ENCODE data around the gene MAGEA9B.

DNA sequence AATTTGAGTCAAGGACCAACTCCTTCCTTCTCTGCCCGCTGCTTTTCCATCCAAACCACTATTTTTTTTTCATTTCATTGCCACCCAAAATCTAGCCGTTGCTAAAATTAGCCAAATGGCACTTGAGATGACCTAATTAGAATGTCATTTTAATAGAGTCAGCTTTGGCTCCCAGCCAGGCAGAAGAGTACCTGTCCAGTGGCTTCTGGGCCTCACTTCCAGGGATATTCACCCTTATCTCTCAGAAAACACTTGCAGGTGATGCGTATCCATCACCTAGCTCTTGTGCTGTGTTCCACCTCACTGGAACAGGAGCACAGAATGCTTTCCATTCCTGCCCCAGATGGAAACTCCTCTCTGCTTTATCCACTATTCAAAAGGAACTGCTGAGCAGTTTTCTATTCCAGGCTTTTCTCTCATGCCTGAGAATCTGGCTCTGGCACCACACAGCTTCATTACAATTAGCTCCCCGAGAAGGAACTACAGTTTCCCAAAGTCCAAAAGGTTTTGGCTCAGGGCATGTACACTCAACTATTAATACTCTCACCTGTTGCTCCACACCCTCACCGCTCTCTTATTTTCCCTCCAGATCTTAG, 18.5 kb downstream of the MAGEA9B start:
- TF ChIP-seq, protein P1, sequence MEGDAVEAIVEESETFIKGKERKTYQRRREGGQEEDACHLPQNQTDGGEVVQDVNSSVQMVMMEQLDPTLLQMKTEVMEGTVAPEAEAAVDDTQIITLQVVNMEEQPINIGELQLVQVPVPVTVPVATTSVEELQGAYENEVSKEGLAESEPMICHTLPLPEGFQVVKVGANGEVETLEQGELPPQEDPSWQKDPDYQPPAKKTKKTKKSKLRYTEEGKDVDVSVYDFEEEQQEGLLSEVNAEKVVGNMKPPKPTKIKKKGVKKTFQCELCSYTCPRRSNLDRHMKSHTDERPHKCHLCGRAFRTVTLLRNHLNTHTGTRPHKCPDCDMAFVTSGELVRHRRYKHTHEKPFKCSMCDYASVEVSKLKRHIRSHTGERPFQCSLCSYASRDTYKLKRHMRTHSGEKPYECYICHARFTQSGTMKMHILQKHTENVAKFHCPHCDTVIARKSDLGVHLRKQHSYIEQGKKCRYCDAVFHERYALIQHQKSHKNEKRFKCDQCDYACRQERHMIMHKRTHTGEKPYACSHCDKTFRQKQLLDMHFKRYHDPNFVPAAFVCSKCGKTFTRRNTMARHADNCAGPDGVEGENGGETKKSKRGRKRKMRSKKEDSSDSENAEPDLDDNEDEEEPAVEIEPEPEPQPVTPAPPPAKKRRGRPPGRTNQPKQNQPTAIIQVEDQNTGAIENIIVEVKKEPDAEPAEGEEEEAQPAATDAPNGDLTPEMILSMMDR (IDR thresholded peaks at IDR 0.05): no peak
- TF ChIP-seq POLR2AphosphoS5 (IDR thresholded peaks at IDR 0.05): no peak
